ENCODE results near the gene SAMHD1.
A peak's percentile ranks its signal among the peaks of the same experiment; 100 is the strongest.
"Not testable (repeated sequence)": the region's sequence is repeated elsewhere in the genome, so short reads cannot be mapped to it uniquely, and the experiment has no call there.

SAMHD1 gene

DNA sequence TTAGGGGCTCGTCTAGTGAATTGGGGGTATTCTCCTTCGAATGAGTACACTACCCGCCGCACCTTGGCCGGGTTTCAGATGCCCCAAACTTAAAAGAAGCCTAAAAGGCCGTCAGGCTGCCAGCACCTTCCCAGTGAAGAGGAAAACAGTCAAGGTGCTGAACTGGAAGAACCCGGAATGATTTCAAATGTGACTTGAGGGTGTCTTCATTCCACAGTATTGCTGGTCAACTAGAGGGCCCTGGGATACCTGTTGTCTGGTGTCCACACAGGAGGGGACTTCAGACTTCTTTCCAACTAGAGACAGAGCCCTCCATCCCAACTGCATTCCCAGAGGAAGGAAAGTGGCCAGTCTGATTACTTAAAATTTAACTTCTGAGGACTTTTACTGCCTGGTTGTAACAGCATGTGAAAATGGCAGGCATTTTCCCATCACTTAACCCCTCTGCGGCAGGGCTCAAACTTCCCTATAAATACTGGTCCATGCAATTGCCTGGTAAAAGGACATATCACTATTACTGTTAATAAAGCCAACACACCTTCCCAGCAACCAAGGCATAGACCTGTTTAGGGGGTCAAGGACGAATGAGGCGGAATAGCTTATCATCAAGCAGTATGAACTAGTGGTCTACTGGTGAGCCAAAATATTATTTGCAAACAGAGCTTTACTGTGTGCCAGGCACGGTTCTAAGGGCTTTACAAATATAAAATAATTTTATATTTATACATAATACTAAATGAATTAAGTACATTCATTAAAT lies 651 bp upstream of the SAMHD1 start:
- DNase-seq: no peak

DNA sequence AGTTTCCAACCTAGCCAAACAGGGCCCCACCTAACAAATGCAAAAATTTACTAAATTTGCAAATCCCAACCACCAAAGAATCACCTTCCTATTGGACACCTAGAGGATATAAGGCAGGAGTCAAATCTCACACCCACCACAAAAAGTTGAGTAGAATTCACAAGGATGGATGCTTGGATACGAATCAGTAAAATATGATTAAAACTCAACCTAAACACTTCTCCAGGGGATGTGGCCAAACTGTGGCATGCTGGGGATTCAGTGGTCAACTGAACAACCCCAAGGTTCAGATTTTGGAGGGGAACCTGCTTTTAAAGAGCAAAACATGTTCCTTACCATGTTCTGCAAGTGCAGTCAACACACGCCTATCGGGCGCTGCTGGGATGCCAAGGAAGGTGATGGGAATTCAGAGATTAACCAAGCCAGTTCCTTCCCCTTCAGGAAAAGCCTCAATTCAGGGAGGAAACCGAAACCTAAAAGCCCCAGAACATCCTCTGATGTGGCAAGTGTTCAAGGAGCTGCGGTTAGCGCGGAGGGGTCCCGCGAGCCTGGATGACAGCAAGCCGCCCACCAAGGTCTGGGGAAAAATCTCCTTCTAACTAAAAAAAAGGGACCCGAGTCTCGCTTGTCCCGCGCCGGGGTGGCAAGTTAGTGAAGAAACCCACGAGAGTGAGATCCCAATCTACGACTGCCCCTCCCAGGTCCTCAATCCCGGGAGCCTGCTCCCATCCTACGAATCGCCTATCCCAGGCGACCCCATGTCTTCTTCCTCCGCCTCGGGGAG lies 902 bp downstream of the SAMHD1 start:
- DNase-seq: no peak

DNA sequence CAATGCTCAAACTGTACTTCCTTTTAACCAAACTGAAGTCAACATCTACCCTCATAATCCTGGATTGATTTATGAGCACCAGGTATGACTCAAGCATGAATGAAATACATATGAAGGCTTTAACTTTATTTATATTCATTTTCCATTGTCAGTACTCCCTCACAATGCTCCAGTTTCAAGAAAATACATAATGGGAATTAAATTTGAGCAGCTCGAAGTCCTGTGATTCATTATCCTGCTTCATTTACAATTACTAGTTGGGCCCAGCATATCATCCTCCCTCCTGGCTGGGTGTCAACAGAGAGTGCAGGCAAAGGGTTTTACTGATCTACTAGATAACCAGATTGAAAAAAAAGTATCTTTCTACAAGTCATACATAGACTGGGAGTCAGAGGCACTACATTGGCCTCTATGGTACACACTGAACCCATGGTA lies 10.1 kb downstream of the SAMHD1 start:
- DNase-seq: no peak

DNA sequence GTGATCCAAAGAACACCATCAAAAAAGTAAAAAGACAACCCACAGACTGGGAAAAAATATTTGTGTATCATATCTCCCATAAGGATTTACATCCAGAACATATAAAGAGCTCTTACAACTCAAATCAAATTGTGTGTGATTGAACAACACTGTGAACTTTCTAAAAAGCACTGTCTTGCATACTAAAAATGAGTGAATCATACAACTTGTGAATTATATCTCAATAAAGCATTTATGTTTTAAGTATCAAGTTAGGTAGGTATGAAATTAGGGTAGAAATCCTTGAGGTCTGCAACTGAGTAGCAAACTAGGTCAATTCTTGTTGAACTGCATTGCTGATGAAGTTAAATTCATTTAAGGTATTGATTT lies 14.1 kb downstream of the SAMHD1 start:
- no peak for DNase-seq

DNA sequence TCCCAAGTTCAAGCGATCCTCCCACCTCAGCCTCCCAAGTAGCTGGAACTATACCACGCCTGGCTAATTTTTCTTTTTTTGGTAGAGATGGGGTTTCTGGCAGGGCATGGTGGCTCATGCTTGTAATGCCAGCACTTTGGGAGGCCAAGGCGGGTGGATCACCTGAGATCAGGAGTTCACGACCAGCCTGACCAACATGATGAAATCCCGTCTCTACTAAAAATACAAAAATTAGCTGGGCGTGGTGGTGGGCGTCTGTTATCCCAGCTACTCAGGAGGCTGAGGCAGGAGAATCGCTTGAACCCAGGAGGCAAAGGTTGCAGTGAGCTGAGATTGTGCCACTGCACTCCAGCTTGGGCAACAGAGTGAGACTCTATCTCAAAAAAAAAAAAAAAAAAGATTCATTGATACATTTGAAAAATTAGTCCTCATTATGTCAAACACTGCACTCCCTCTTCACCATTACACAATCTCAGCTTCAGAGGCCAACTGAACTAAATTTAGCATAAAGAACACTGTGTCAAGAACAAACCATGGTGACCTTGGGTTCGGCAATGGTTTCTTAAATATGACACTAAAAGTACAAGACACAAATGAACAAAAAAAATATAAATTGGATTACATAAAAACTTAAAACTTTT lies 14.6 kb downstream of the SAMHD1 start:
- DNase-seq: not testable (repeated sequence)

DNA sequence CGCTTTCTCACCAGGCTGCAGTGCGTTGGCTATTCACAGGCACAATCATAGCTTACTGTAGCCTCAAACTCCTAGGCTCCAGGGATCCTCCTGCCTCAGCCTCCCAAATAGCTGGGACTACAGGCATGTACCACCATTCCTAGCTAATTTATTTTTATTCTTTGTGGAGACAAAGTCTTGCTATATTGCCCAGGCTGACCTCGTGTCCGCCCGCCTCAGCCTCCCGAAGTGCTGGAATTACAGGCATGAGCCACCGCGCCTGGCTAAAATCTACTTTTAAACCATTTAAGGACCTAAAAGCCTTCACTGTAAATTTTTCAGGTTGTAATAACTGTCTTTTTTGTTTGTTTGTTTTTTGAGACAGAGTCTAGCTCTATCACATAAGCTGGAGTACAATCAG lies 15.2 kb downstream of the SAMHD1 start:
- no peak for DNase-seq

DNA sequence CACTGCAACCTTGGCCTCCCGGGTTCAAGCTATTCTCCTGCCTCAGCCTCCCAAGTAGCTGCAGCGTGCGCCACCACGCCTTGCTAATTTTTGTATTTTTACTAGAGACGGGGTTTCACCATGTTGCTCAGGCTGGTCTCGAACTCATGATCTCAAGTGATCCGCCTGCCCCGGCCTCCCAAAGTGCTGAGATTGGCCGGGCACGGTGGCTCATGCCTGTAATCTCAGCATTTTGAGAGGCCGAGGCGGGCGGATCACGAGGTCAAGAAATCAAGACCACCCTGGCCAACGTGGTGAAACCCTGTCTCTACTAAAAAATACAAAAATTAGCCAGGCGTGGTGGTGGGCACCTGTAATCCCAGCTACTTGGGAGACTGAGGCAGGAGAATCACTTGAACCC lies 17.9 kb downstream of the SAMHD1 start:
- not testable (repeated sequence) for DNase-seq

DNA sequence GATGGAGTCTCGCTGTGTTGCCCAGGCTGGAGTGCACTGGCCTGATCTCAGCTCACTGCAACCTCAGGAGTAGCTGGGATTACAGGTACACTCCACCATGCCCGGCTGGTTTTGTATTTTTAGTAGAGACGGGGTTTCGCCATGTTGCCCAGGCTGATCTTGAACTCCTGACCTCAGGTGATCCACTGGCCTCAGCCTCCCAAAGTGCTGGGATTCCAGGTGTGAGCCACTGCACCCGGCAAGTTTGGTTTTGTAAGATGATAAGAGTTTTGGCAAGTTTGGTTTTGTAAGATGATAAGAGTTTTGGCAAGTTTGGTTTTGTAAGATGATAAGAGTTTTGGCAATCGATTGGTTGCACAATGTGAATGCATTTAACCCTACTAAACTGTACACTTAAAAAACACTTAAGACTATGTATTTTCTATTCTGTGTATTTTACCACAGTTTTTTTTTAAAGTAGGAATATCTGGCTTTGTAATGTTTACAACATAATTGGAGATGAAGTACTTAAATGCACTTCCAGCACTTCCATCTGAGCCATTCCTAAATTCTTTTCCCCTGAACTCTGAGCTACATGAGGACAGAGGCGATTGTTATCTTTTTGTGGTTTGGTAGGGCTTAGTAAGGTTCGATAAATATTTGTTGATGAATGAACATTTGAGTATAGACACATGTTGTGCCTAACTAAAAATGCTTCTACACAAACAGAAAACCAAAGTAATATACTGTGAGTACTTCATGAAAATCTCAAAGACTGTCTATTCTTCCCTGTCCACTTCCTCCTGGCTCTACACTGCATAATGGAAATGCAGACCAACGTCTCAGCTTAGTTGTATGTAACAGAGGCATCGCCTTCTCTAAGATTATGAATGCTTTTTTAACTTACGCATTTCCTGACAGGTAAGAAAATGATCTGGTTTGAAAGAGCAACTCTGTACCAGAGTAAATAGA lies 18.8 kb downstream of the SAMHD1 start:
- no peak for DNase-seq

DNA sequence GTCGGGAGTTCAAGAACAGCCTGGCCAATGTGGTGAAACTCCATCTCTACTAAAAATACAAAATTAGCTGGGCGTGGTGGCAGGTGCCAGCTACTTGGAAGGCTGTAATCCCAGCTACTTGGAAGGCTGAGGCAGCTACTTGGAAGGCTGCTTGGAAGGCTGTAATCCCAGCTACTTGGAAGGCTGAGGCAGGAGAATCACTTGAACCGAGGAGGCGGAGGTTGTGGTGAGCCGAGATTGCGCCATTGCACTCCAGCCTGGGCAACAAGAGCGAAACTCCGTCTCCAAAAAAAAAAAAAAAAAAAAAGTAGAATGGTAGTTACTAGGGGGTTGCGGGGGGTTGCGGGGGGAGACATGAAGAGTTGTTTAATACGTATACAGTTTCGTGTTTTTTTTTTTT lies 19.4 kb downstream of the SAMHD1 start:
- DNase-seq: not testable (repeated sequence)

DNA sequence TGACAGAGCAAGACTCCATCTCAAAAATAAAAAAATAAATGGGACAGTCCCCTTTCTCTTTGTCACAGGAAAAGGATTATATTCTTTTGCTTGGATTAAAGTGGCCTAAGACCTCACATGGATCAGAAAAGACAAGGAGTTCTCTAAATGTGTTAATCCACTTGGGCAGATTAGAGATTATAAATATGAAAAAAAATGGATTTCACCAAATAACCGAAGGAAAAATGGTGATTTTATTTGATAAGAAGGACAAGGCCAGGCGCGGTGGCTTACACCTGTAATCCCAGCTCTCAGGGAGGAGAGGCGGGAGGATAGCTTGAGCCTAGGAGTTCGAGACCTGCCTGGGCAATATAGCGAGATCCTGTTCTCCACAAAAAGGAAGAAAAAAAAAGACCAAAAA lies 21.8 kb downstream of the SAMHD1 start:
- DNase-seq: no peak

DNA sequence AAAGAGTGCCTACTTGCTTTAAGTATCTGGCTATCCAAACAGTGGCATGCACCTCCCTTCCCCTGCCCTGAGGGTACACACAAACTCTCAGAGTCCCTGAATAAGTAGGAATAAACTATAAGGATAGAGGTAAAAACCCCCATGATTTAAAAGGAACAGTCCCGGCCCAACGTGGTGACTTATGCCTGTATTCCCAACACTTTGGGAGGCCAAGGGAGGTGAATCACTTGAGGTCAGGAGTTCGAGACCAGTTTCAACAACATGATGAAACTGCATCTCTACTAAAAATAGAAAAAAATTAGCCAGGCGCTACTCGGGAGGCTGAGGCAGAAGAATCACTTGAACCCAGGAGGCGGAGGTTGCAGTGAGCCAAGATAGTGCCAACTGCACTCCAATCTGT lies 22.2 kb downstream of the SAMHD1 start:
- no peak for DNase-seq

DNA sequence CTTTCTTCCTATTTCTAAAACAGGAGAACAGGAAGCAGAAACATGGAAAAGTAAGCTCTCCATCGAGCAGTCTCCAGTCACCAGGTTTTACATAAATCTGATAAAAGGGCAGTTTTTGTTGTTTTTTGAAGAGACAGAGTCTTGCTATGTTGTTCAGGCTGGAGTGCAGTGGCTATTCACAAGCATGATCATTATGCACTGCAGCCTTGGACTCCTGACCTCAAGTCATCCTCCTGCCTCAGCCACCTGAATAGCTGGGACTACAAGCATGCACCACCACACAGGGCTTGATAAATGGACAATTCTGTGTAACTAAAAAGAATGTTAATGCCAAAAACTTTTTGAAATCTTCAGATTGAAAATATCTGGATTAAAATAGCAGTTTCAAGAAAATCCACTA lies 23.8 kb downstream of the SAMHD1 start:
- no peak for DNase-seq

DNA sequence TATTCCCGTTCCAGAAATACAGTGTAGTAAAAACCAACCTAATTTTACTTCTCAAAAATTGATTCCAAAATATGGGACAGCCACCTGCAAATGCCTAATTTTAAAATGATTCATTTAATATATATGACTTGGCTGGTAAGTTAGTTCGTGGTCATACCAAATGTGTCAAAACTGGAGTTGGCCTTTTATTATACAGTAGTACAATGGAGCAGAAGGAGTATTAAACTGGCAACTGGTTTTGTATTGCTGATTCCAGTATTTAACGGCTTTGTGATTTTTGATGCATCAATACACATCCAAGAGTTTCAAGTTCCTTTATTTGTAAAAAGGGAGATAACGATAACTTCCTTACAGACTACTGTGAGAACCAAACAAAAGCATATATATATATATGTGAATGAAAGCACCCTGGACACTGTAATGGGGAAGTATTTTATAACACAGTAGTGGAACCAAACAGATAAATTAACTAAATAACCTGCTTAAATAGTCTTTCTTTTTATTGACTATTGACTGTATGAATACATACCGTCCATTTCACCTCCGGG lies 24.8 kb downstream of the SAMHD1 start:
- DNase-seq: no peak

DNA sequence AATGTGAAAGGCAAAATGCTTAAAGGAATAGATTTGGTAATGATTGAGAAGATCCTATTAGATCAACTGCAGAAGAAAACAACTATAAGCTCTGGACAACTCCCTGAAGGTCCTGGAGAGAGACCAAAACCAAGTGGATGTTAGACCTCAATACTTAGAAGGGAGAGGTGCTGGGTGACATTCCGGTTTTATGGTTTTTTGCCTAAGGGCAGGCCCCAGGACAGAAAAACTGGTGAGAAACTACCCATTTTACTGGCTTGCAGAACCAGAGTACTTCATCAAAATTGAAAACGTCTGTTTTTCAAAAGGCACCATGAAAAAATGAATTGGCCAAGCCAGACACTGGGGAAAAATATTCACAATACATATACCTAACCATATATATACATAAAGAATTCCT lies 26.3 kb downstream of the SAMHD1 start:
- DNase-seq: no peak

DNA sequence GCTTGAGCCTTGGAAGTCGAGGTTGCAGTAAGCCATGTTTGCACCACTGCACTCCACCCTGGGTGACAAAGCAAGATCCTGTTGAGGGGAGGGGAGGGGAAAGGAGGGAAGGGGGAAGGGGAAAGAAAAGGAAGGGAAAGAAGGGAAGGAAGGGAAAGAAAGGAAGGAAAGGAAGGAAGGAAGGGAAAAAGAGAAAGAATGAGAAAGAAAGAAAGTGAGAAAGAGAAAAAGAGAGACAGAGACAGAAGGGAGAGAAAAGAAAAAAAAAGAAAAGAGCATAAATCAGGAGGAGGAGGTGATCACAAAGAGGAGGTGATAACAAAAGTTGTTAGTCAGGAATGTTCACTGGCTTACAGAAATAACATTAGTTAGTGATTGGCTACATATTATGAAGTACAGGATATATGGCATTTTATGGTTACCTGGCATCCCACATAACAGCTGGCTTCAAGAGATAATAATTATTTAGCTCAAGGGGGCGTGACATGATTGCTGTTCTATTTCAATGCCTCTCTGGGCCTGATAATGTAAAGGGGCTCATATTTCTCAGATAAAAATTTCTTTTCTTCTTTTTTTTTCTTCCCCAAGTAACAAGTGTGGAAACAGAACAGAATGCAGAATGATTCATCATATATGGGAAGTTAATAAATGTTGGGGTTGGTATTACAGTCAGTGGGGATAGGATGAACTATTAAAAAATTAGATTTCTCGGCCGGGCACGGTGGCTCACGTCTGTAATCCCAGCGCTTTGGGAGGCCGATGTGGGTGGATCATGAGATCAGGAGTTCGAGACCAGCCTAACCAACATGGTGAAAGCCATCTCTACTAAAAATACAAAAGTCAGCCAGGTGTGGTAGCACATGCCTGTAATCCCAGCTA lies 27.1 kb downstream of the SAMHD1 start:
- peak; percentile 10 for DNase-seq

DNA sequence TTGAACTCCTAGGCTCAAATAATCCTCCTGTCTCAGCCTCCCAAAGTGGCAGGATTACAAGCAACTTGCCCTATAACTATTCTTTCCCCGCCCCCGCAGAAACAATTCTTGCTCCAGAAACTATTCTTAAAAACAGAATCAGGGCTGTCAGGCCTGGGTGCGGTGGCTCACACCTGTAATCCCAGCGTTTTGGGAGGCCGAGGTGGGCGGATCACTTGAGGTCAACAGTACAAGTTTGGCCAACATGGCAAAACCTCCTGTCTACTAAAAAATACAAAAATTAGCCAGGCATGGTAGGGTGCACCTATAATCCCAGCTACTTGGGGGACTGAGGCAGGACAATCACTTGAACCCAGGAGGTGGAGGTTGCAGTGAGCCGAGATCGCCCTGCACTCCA lies 31.2 kb downstream of the SAMHD1 start:
- no peak for DNase-seq

DNA sequence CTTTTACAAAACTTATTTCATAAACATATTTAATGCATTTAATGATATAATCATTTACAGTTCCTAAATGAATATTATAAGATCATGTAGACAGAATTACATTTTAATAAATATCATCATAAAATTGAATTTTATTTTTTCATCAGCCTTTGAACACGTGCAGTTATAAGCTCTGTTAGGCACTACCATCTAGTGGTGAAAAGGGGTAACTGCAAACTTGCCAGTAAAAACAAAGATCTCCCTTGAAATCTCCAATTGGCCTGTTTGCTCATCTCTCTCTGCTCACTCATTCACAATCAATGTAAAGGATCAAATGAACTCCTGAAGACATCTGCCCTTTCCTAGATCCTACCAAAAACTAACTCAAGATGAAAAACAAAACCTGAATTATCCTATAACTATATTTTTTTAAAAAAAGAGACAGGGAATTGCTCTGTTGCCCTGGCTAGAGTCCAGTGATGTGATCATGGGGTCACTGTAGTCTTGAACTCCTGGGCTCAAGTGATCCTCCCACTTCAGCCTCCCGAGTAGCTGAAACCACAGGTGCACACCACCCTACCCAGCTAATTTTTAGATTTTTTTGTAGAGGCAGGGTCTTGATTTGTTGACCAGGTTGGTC lies 31.7 kb downstream of the SAMHD1 start:
- peak; percentile 20 for DNase-seq

DNA sequence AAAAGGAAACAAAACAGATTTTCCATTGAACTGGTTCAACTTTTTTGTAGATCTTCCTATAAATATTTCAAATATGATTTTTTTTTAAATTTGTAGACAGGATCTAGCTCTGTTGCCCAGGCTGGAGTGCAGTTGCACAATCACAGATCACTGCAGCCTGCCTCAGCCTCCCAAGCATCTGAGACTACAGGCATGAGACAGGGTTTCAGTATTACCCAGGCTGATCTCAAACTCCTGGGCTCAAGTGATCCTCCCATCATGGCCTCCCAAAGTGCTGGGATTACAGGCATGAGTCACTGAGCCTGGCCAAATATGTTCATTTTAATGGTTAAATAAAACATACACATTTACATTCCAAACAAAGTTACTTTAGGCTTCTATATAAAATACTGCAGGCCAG lies 33.6 kb downstream of the SAMHD1 start:
- no peak for DNase-seq

DNA sequence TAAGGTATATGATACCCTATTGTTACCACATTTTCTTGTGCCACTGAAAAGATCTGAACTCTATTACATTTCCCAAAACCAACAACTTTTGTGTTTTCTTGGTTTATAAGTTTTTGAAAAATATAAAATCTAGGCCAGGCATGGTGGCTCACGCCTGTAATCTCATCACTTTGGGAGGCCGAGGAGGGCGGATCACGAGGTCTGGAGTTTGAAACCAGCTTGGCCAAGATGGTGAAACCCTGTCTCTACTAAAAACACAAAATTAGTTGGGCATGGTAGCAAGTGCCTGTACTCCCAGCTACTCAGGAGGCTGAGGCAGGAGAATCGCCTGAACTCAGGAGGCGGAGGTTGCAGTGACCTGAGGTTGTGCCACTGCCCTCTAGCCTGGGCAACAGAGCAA lies 34.3 kb downstream of the SAMHD1 start:
- no peak for DNase-seq

DNA sequence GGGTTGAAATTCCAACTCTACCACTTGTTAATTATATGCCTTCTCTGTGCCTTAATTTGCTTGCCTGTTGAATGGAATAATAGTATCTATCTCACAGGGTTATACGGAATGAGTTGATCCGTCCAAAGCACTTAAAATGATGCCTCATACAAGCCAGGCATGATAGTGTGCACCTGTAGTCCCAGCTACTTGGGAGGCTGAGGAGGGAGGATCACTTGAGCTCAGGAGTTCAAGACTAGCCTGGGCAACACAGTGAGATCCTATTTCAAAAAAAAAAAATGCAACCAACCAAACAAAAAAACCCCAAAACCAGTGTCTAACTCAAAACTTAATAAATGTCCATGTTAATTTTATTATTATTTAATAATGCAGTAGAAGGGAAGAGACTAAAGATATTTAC lies 35.3 kb downstream of the SAMHD1 start:
- no peak for DNase-seq

DNA sequence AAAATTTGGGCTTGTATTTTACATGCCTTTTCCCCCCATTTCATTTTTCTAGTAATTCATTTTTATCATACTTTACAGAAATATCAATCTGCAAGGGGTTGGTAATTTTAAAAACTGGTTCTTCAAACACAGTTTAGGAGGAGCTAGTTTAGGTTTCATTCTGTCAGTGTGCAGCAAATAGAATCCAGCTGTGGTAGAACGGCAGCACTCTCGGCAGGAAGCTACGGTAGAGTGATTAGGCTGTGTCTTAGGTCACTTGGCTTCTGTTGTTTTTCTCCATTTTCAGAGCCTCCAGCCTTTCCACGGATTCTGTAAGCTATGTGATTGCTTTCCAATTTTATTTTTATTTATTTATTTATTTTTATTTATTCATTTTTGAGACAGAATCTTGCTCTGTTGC lies 42.9 kb downstream of the SAMHD1 start:
- DNase-seq: no peak

Measured in NCI-H2171 (cell line).